Trophoblast cell (in vitro differentiated cells and primary cell): ENCODE results near the gene LCE1C.

Source experiments
- DNase-seq, 2 donors: peaks; one replicate each; pipeline ENCODE4 v3.0.0-alpha.2; 2016
- H2AFZ ChIP-seq: 2 replicates; pipeline ENCODE4 v1.6.1; 2013; ENCODE audit warnings: low read length, moderate library complexity, mild to moderate bottlenecking; ENCODE audit not compliant: insufficient read depth, poor library complexity
- H2AK5ac ChIP-seq: 2 replicates; pipeline ENCODE4 v1.6.1; 2013; ENCODE audit warnings: mild to moderate bottlenecking, low read length
- H2BK120ac ChIP-seq: 2 replicates; pipeline ENCODE4 v1.6.1; 2013; ENCODE audit warnings: low read length, mild to moderate bottlenecking, moderate library complexity; ENCODE audit not compliant: insufficient read depth, poor library complexity
- H2BK12ac ChIP-seq: 2 replicates; pipeline ENCODE4 v1.6.1; 2013; ENCODE audit warnings: mild to moderate bottlenecking, low read length, moderate library complexity
- H2BK5ac ChIP-seq: 2 replicates; pipeline ENCODE4 v1.6.1; 2013; ENCODE audit warnings: low read length, low read depth, moderate library complexity, mild to moderate bottlenecking; ENCODE audit not compliant: poor library complexity
- H3K14ac ChIP-seq: 2 replicates; pipeline ENCODE4 v1.6.1; 2013; ENCODE audit warnings: mild to moderate bottlenecking, low read length
- H3K18ac ChIP-seq: 2 replicates; pipeline ENCODE4 v1.6.1; 2013; ENCODE audit warnings: mild to moderate bottlenecking, low read length
- H3K23ac ChIP-seq: 2 replicates; pipeline ENCODE4 v1.6.1; 2013; ENCODE audit warnings: low read length
- H3K27ac ChIP-seq: 2 replicates; pipeline ENCODE4 v1.5.1; 2013; ENCODE audit warnings: low read depth, mild to moderate bottlenecking, inconsistent platforms, low read length, moderate library complexity
- H3K27me3 ChIP-seq: 2 replicates; pipeline ENCODE4 v1.6.1; 2013; ENCODE audit warnings: inconsistent platforms, mild to moderate bottlenecking, low read length, moderate library complexity; ENCODE audit not compliant: insufficient read depth
- H3K36me3 ChIP-seq, 2 experiments: 1 replicate in 1 of 2; 2 replicates in 1 of 2; pipeline ENCODE4 v1.6.1; 2013; ENCODE audit warnings: low read length in 2 of 2, mild to moderate bottlenecking in 2 of 2, moderate library complexity in 1 of 2; ENCODE audit not compliant: insufficient read depth in 2 of 2, control insufficient read depth in 1 of 2
- H3K4ac ChIP-seq: 2 replicates; pipeline ENCODE4 v1.6.1; 2013; ENCODE audit warnings: low read depth, mild to moderate bottlenecking, low read length, moderate library complexity
- H3K4me1 ChIP-seq, 2 experiments: 1 replicate in 1 of 2; 2 replicates in 1 of 2; pipeline ENCODE4 v1.6.1; 2013; ENCODE audit warnings: low read length in 2 of 2, mild to moderate bottlenecking in 2 of 2, moderate library complexity in 1 of 2; ENCODE audit not compliant: insufficient read depth in 2 of 2, control insufficient read depth in 1 of 2
- H3K4me2 ChIP-seq: 2 replicates; pipeline ENCODE4 v1.6.1; 2013; ENCODE audit warnings: inconsistent platforms, mild to moderate bottlenecking, low read length, moderate library complexity
- H3K4me3 ChIP-seq: 2 replicates; pipeline ENCODE4 v1.5.1; 2013; ENCODE audit warnings: mild to moderate bottlenecking, low read depth, low read length, inconsistent platforms
- H3K79me1 ChIP-seq: one replicate; pipeline ENCODE4 v1.6.1; 2013; ENCODE audit warnings: low read length
- H3K79me2 ChIP-seq: 2 replicates; pipeline ENCODE4 v1.6.1; 2013; ENCODE audit warnings: low read length, mild to moderate bottlenecking; ENCODE audit not compliant: control insufficient read depth, insufficient read depth, poor library complexity
- H3K9ac ChIP-seq: 2 replicates; pipeline ENCODE4 v1.6.1; 2013; ENCODE audit warnings: mild to moderate bottlenecking, low read length
- H3K9me3 ChIP-seq: 2 replicates; pipeline ENCODE4 v1.6.1; 2013; ENCODE audit warnings: low read depth, mild to moderate bottlenecking, control low read depth, inconsistent platforms, low read length; ENCODE audit not compliant: insufficient read depth
- H4K12ac ChIP-seq: 2 replicates; pipeline ENCODE4 v1.6.1; 2013; ENCODE audit warnings: low read depth, mild to moderate bottlenecking, low read length, moderate library complexity
- H4K8ac ChIP-seq: 2 replicates; pipeline ENCODE4 v1.6.1; 2013; ENCODE audit warnings: low read depth, mild to moderate bottlenecking, low read length, moderate library complexity
- H4K91ac ChIP-seq: one replicate; pipeline ENCODE4 v1.6.1; 2013; ENCODE audit warnings: low read depth, mild to moderate bottlenecking, low read length, moderate library complexity
- WGBS: extraction: QIAGEN DNeasy Blood & Tissue Kit; methylation state at CpG from one replicate; pipeline ENCODE4 v1.1.7; 2013; ENCODE audit warnings: missing lambda C conversion rate; ENCODE audit not compliant: insufficient read length, insufficient coverage; ENCODE audit errors: extremely low coverage; 5-methylcytosine and 5-hydroxymethylcytosine counted together

The LCE1C gene

DNA sequence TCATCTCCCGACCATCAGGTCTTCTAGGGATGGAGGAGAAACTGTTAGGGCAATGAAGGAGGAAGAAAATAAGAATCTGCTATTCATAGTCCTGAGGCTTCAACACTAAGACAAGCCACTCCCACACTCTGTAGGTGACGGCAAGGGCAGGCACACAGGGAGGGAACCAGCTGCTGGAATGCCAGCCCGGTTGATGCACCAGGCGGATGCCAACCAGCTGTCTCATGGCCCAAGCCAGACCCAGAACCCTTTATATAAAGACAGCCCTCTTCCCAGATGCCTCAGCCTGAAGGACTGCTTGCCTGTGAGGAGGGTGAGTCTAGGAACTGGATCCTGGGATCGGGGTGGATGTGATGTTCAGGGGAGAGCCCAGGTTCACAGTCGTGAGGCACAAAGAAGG lies 48.7 kb downstream of the LCE1C start, which contains the start of gene KPRP:
TSS of gene KPRP (plus strand) at position 279 of the 400 bp plus-strand sequence. CDS start 1,564 bp downstream, outside the sequence.
- Histone ChIP-seq H3K4ac (no peak within 1 kb of the TSS), H3K4me3 (no peak within 1 kb of the TSS), H3K79me2 (no peaks in the 10 kb centered on the region), H3K18ac (no peak within 1 kb of the TSS), H4K12ac (no peak within 1 kb of the TSS), H2BK120ac (no peak within 1 kb of the TSS), H2AFZ (no peak within 1 kb of the TSS), H4K8ac (no peak within 1 kb of the TSS), H3K14ac (no peak within 1 kb of the TSS), H3K9ac (no peak within 1 kb of the TSS), H2AK5ac (no peak within 1 kb of the TSS), H2BK5ac (no peak within 1 kb of the TSS), H3K79me1 (no peaks in the 10 kb centered on the region), H2BK12ac (no peak within 1 kb of the TSS), H3K23ac (no peak within 1 kb of the TSS), H3K4me1 (no peaks in the 10 kb centered on the region), H3K9me3 (peaks cover 39% of the 10 kb centered on the region), H3K27me3 (no peaks in the 10 kb centered on the region), H4K91ac (no peak within 1 kb of the TSS), H3K36me3 (no peaks in the 10 kb centered on the region), H3K27ac (no peak within 1 kb of the TSS), H3K4me2 (no peak within 1 kb of the TSS)
- DNase-seq, result no peak
- WGBS, result no CpG with 5 or more reads among the region's 6 CpGs

DNA sequence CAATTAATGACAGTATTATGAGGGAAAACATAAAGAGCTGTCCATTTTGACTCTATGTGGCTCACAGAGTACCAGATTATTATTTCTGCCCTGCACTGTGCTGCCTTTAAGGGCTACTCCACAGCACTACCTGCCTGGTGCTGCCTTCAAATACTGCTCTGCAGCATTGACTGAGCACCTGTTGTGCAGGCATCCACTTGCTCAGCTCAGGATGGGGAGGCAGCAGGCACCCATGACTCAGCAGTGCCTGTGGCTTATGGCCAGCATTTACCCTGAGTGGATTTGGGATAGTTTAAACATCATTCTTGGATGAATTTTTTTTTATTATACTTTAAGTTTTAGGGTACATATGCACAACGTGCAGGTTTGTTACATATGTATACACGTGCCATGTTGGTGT lies 49.6 kb downstream of the LCE1C start:
- H3K4ac ChIP-seq, result no peak overlapping the region
- no peak overlapping the region for H3K9ac ChIP-seq
- H2BK120ac ChIP-seq, result no peak overlapping the region
- H3K23ac ChIP-seq, result no peak overlapping the region
- DNase-seq, result no peak
- no peaks in the 10 kb centered on the region for H3K79me1 ChIP-seq
- no peak overlapping the region for H4K91ac ChIP-seq
- no peak overlapping the region for H4K12ac ChIP-seq
- no peak overlapping the region for H4K8ac ChIP-seq
- H3K18ac ChIP-seq, result no peak overlapping the region
- H2AFZ ChIP-seq, result no peak overlapping the region
- H2BK5ac ChIP-seq, result no peak overlapping the region
- H3K4me2 ChIP-seq, result no peak overlapping the region
- peaks cover 40% of the 10 kb centered on the region for H3K9me3 ChIP-seq
- H3K14ac ChIP-seq, result no peak overlapping the region
- no peak overlapping the region for H3K27ac ChIP-seq
- H2BK12ac ChIP-seq, result no peak overlapping the region
- no peaks in the 10 kb centered on the region for H3K36me3 ChIP-seq
- H3K4me1 ChIP-seq, result no peaks in the 10 kb centered on the region
- no CpG with 5 or more reads among the region's 2 CpGs for WGBS
- H3K27me3 ChIP-seq, result no peaks in the 10 kb centered on the region
- no peaks in the 10 kb centered on the region for H3K79me2 ChIP-seq
- H2AK5ac ChIP-seq, result no peak overlapping the region
- no peak overlapping the region for H3K4me3 ChIP-seq
